Activated CD4-positive, alpha-beta T cell treated with anti-CD3 and anti-CD28 coated beads, Interleukin-2, amount 50 U/mL, for 16 hours (primary cell): ENCODE results near the gene TTLL8.

Source experiments
- DNase-seq: peaks from one replicate; pipeline ENCODE4 v3.0.0-alpha.2; 2020

TTLL8 gene

GRCh38 chr22:50040717-50041116 is 17.4 kb downstream of the TTLL8 start:
- DNase-seq: no peak

DNA sequence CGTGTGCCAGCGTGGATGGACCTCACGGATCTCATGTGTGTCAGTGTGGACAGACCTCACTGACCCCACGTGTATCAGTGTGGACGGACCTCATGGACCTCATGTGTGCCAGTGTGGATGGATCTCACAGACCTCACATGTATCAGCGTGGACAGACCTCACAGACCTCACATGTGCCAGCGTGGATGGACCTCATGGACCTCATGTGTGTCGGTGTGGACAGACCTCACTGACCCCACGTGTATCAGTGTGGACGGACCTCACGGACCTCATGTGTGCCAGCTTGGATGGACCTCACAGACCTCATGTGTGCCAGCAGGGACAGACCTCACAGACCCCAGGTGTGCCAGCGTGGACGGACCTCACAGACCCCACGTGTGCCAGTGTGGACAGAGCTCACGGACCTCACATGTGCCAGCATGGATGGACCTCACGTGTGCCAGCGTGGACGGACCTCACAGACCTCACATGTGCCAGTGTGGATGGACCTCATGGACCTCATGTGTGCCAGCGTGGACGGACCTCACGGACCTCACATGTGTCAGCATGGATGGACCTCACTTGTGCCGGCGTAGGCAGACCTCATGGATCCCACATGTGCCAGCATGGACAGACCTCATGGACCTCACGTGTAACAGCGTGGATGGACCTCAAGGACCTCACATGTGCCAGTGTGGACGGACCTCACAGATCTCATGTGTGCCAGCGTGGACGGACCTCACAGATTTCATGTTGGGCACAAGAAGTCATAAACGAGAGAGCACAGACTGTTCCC is 18.2 kb downstream of the TTLL8 start:
- no peak for DNase-seq

- no peak for DNase-seq
Measured at GRCh38 chr22:50035976-50036724, 21.9 kb downstream of the TTLL8 start.

DNA sequence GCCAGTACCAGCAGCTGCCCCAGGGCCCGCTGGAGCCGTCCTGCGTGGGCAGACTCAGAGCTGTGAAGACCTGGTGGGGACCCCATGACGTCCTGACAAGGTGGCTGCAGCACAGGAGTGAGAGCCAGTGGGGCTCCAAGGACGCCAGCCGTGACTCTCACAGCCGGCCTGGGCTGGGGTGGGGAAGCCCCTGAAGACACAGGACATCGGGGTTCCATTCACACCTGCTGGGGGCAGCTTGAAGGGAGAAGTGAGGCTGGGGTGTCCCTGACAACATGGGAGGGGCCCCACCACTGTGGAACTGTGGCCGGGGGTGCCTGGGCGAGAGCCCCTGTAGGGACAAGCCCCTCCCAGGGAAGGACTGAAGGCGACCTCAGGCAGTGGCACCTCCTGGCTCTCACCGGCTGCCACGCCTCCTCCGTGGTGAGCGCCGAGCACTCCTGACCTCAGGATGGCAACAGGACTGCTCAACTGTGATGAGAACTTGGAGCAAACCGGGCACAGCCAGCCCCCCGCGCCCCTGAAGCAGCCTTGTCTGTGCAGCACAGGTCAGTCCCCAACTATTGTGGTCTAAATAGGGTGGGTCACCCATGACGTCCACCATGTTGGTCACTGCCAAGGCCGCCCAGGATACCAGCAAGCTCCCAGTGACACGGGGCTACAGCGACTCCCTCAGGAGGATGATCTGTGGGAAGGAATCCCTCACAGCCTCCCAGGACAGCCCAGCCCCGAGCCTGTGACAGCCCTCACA is 22.8 kb downstream of the TTLL8 start:
- DNase-seq: no peak

GRCh38 chr22:50034126-50035081 is 23.7 kb downstream of the TTLL8 start:
- no peak for DNase-seq

DNA sequence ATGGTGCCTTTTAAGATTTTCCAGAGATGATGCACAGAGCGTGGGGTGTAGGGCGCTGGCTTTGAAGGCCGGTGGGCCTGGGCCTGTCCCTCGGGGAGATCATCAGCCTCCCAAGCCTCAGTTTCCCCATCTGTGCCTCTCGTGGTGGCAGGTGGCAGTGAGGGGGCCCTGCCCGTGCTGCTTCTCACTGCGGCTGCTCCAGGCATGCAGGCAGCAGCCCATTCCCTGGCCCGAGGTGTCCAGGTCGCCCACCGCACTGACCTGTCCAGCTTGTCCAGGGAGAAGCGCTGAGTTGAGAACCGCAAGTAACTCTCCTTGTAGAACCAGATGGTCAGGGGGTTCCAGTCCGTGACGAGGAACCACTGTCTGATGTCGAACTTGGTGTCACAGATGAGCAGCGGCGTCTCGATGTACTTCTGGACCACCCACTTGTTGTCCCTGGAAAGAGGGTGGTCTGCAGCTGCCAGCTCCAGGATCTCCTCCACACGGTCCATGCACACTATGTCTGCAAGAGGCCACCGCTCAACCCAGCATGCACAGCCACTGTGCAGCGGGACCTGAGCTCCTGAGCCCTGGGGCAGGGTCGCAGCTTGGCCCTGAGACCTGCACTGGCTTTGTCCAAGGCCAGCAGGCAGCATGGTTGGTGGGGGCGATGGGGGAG is 25.0 kb downstream of the TTLL8 start:
- no peak for DNase-seq

DNA sequence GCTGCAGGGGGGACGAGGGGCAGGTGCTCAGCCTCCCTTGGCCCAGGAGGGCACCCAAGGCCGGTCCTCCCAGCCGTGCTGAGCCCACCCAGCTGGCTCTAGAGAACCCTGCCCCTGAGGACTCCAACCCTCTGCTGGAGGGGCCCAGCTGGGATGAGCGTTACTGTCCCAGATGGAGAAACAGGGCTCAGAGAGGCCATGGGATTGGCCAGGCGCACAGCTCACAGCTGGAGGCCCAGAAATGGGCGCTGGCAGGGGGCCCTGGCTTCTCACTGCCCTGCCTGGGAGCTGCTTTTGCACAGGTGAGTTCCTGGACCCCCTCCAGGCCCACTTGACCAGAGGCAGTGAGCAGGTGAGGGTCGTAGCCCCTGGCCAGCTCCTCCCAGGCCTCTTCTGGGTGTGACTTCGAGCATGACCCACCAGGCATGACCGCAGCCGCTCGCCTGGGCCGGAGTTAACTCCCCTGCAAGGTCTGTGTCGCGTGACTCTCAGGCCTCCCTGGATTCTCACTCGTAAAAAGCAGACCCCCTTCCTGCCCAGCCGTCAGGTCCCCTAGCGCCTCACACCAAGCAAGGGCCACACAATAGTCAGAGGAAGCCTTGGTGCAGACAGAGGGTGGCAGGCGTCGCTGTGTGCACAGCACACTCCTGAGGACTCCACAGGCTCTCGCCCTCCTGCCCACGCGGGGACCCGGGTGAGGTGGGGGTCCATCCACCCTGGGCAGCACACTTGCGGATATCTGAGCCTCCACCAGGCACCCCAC is 25.8 kb downstream of the TTLL8 start:
- DNase-seq: no peak

GRCh38 chr22:50031189-50032091 is 26.7 kb downstream of the TTLL8 start:
- no peak for DNase-seq

DNA sequence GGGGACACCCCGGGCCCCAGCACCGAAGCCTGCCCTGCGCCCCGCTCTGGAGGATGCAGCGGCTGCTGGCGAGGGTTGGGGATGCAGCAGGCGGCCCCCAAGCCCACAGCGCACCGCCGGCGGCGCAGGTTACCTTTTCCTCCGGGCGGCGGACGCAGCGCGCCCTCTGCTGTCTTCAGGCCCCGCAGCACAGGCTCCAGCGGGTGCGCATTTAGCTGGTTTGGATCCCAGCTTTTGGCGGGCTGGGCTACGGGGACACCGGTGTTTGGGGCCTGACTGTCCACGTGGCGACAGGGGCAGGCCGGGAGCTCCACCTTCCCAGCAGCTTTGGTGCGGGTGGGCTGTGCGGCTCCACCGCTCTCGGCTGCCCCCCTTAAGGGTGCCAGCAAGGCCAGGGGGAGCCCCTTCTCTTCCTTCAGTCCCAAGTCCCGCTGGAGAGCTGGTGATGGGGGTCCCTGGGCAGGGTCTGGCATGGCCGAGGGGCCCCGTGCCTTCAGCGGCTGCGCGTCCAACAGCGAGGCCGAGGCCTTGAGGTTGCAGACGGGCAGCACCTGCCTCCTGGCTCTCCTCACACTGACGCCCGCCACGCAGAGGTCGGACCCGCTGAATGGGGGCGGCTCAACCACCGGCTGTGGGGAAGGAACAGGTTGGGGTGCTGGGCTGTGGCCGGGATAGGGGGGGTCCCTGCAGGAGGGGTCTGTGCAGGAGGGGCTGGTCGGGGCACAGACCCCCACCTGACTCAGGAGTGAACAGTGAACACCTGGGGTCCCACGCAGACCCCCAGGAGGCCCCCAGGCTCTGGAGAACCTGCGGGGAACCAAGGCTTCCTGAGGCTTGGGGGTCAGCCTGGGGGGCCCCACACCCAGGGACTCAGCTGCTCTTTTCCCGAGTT is 27.6 kb downstream of the TTLL8 start:
- DNase-seq: peak; percentile 92

- DNase-seq: peak; percentile 48
Measured at GRCh38 chr22:50027639-50028537, 30.2 kb downstream of the TTLL8 start.

DNA sequence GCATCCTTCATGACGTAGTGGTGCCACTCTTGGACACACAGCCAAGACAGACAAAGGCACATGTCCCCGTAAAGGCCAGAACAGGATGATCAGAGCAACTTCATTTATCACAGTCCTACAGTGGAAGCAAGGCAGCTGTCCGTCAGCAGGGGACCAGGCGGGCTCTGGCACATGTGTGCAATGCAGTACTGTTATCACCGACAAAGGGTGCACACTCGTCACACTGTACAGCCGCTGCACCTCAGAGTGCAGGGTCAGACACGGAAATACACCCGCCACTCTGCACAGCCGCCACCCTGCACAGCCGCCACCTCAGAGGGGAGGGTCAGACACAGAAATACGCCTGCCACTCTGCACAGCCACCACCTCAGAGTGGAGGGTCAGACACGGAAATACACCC is 32.1 kb downstream of the TTLL8 start:
- no peak for DNase-seq

GRCh38 chr22:50022171-50022819 is 35.8 kb downstream of the TTLL8 start:
- no peak for DNase-seq

DNA sequence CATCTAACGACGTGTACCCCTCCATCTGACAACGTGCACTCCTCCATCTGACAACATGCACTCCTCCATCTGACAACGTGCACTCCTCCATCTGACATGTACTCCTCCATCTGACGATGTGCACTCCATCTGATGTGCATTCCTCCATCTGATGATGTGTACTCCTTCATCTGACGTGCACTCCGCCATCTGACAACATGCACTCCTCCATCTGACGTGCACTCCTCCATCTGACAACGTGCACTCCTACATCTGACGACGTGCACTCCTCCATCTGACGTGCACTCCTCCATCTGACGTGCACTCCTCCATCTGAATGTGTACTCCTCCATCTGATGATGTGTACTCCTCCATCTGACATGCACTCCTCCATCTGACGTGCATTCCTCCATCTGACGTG is 37.5 kb downstream of the TTLL8 start:
- DNase-seq: no peak

- DNase-seq: no peak
Measured at GRCh38 chr22:50019316-50019715, 38.8 kb downstream of the TTLL8 start.

DNA sequence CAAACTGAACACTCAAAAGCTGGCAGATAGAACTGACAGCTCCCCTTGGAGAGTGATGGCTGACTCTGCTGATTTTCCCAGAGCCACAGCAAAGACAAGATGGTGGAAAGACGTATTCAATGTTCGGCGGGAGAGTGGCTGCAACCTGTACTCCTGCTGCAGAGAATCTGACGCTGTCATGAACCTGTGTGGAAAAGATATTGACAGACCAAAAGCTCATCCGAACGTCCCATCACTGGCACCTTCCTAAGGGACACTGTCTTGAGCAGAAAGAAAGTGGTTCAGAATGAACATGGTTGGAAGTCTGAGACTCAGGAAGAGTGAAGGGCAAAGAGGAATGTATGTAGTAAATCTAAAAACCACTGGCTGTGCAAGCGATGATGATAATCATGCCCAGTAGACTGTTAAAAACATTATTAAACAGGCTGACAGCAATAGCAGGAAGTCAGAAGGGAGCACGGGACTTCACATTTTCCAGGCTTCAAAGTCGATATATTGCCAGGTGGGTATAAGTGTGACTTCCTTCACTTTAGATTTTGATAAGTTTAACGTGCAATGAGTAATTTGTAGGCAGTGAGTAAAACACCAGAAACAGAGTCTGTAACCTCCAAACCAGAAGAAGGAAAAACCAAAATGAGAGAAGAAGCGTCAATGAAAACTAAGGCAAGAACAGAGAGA is 39.4 kb downstream of the TTLL8 start:
- peak; percentile 82 for DNase-seq

GRCh38 chr22:50017701-50018224 is 40.3 kb downstream of the TTLL8 start:
- no peak for DNase-seq
